MM.1S (cell line): ENCODE data around the gene MUC4.

Source experiments
- EZH2 ChIP-seq: fragments of 300-600 bp; sonication (generic); optimal IDR thresholded peaks from 2 replicates; pipeline ENCODE3; 2017; ENCODE audit warnings: low read depth, mild to moderate bottlenecking, antibody characterized with exemption, low read length, mixed read lengths
- TF ChIP-seq, protein P1 (sequence below): fragments of 300-600 bp; sonication (generic); IDR thresholded peaks from 2 replicates; pipeline ENCODE4 v1.5.1; 2016; ENCODE audit warnings: antibody characterized with exemption, low read length, mixed read lengths

DNA sequence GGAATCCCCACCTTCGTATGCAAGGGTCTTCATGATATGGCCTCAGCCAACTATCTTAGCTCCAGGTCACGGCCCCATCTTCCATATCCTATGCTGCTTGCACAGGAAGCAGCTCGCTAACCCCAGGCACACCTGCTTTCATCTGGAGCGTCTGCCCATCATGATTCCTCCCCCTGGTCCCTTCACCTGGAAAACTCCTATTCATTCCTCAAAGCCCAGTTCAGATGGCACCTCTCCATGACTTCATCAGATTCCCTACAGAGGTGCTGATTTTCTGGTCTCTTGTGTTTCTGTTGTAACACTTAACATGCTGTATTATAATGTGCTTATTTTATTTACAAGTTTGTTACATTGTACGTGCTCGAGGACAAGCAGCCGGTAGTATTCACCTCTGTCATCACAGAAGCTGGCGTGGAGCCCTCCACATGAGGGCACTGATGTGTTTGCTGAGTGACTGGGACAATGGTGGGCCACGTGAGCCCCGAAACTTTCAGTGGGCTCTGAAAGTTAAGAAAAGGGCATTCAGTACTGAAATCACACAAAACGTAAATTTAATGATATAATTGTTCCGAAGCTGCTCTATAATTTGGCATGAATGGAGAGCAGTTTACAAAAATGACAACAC is 74.8 kb downstream of the MUC4 start:
- TF ChIP-seq, protein P1, sequence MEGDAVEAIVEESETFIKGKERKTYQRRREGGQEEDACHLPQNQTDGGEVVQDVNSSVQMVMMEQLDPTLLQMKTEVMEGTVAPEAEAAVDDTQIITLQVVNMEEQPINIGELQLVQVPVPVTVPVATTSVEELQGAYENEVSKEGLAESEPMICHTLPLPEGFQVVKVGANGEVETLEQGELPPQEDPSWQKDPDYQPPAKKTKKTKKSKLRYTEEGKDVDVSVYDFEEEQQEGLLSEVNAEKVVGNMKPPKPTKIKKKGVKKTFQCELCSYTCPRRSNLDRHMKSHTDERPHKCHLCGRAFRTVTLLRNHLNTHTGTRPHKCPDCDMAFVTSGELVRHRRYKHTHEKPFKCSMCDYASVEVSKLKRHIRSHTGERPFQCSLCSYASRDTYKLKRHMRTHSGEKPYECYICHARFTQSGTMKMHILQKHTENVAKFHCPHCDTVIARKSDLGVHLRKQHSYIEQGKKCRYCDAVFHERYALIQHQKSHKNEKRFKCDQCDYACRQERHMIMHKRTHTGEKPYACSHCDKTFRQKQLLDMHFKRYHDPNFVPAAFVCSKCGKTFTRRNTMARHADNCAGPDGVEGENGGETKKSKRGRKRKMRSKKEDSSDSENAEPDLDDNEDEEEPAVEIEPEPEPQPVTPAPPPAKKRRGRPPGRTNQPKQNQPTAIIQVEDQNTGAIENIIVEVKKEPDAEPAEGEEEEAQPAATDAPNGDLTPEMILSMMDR = no peak
- TF ChIP-seq EZH2 = no peak
